Activated B cell treated with CpG ODN at 0.5 μM for 24 hours (primary cell): ENCODE data around the gene DLGAP3. TPM values are rescaled to one million over a fixed set of nuclear protein-coding genes. Genes with fewer than 3 reads are reported as not detected.
"Not testable (repeated sequence)": the region's sequence is repeated elsewhere in the genome, so short reads cannot be mapped to it uniquely, and the experiment has no call there.

ENCODE experiments used
- ATAC-seq: fragments of 200-7000 bp; cut with Tn5 transposase; one replicate; pipeline ENCODE4 v1.10.0; 2021; ENCODE audit warnings: low read depth, mild to moderate bottlenecking, moderate library complexity
- CTCF ChIA-PET: fragments of 350-600 bp; sonication (Branson Sonifier 250); formaldehyde crosslinking; loops from one replicate; lab custom pipeline; 2021; ENCODE audit warnings: antibody characterized with exemption; lab: Charles Lee
- POLR2A ChIA-PET: fragments of 350-600 bp; sonication (Branson Sonifier 250); formaldehyde crosslinking; loops from one replicate; lab custom pipeline; 2021; ENCODE audit warnings: antibody characterized with exemption; lab: Charles Lee
- DNase-seq: peaks from one replicate; pipeline ENCODE4 v3.0.0; 2022
- H3K27ac Mint-ChIP-seq: one replicate; pipeline ENCODE4 v1.8.0; 2020; ENCODE audit warnings: mixed read lengths
- H3K27me3 Mint-ChIP-seq: one replicate; pipeline ENCODE4 v1.8.0; 2021; ENCODE audit warnings: mixed read lengths
- H3K36me3 Mint-ChIP-seq: one replicate; pipeline ENCODE4 v1.8.0; 2021; ENCODE audit warnings: low read depth, mixed read lengths
- H3K4me1 Mint-ChIP-seq: one replicate; pipeline ENCODE4 v1.8.0; 2021; ENCODE audit warnings: mixed read lengths
- H3K4me3 Mint-ChIP-seq: one replicate; pipeline ENCODE4 v1.8.0; 2020; ENCODE audit warnings: mild to moderate bottlenecking, mixed read lengths
- H3K9me3 Mint-ChIP-seq: one replicate; pipeline ENCODE4 v1.8.0; 2020; ENCODE audit warnings: mixed read lengths
- intact Hi-C: fragments of 100-400 bp; cut with micrococcal nuclease; formaldehyde crosslinking; loops from one replicate; pipeline ENCODE4 v1.15.1; 2024
- total RNA-seq: library from RNA; stranded (reverse); gene quantifications from 2 replicates; pipeline ENCODE4 v1.2.3, GENCODE V29; 2022
- TF ChIP-seq, protein P1 (sequence below): fragments of 200-600 bp; IDR thresholded peaks from one replicate; pipeline ENCODE4 v1.8.0; 2022; ENCODE audit warnings: antibody characterized with exemption, mild to moderate bottlenecking

The DLGAP3 gene
- total RNA-seq, 1 donor from 2014 or later: 6.0 TPM

- Mint-ChIP-seq H3K4me3 (no peak overlapping the region), H3K27ac (no peak overlapping the region), H3K4me1 (no peaks in the 10 kb centered on the region), H3K27me3 (peaks cover 15% of the 10 kb centered on the region), H3K9me3 (peaks cover 1% of the 10 kb centered on the region), H3K36me3 (no peaks in the 10 kb centered on the region)
- ATAC-seq: no peak
- intact Hi-C loops: no loop called here
- ChIA-PET CTCF (no interaction called here), POLR2A (interaction anchor here (0.7 kb wide), 1 partner anchor 38 kb away, joined by 5 read pairs; no protein-coding TSS in a partner anchor)
- no peak for DNase-seq
- TF ChIP-seq, protein P1, sequence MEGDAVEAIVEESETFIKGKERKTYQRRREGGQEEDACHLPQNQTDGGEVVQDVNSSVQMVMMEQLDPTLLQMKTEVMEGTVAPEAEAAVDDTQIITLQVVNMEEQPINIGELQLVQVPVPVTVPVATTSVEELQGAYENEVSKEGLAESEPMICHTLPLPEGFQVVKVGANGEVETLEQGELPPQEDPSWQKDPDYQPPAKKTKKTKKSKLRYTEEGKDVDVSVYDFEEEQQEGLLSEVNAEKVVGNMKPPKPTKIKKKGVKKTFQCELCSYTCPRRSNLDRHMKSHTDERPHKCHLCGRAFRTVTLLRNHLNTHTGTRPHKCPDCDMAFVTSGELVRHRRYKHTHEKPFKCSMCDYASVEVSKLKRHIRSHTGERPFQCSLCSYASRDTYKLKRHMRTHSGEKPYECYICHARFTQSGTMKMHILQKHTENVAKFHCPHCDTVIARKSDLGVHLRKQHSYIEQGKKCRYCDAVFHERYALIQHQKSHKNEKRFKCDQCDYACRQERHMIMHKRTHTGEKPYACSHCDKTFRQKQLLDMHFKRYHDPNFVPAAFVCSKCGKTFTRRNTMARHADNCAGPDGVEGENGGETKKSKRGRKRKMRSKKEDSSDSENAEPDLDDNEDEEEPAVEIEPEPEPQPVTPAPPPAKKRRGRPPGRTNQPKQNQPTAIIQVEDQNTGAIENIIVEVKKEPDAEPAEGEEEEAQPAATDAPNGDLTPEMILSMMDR: no peak
Measured at GRCh38 chr1:34946211-34946610, 16.8 kb upstream of the DLGAP3 start.

DNA sequence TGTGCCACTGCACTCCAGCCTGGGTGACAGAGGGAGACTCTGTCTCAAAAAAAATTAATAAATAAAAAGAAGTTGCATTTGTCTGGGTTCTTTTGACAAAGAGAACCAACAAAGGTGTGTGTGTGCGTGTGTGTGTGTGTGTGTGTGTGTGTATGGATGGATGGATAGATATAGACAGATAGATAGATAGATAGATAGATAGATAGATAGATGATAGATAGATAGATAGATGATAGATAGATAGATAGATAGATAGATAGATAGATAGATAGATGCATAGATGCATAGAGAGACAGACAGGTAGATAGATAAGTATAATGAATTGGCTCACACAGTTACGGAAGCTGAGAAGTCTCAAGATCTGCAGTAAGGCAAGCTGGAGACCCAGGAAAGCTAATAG, 12.3 kb upstream of the DLGAP3 start:
- H3K9me3 Mint-ChIP-seq, H3K27ac Mint-ChIP-seq, CTCF ChIA-PET, DNase-seq, H3K4me3 Mint-ChIP-seq, POLR2A ChIA-PET, ATAC-seq, intact Hi-C loops, H3K4me1 Mint-ChIP-seq, H3K36me3 Mint-ChIP-seq: not testable (repeated sequence)
- peaks cover 16% of the 10 kb centered on the region for H3K27me3 Mint-ChIP-seq

DNA sequence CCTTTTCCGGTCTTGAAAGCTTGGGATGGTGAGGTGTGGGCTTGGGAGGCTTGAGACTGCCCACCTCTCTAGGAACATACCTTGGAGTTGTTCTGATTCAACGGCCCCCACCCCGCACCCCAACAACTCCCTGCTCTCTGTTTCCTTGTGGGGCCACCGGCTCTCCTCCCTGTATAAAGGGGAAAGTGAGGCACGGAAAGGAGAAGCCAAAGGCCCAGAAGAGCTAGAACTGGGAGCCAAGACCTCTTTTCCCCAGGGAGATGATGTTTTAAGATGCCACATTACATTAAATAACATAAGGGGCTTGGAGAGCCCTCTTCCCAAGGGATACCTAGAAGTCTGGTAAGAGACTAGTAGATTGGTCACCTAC, 1.2 kb upstream of the DLGAP3 start:
- intact Hi-C loops: no loop called here
- TF ChIP-seq, protein P1: no peak
- Mint-ChIP-seq H3K27me3 (peaks cover 5% of the 10 kb centered on the region), H3K9me3 (no peaks in the 10 kb centered on the region), H3K36me3 (no peaks in the 10 kb centered on the region), H3K27ac (no peak overlapping the region), H3K4me1 (peaks cover 12% of the 10 kb centered on the region), H3K4me3 (peak overlapping the region; percentile 63)
- no peak for DNase-seq
- no peak for ATAC-seq
- ChIA-PET POLR2A (no interaction called here), CTCF (no interaction called here)

DNA sequence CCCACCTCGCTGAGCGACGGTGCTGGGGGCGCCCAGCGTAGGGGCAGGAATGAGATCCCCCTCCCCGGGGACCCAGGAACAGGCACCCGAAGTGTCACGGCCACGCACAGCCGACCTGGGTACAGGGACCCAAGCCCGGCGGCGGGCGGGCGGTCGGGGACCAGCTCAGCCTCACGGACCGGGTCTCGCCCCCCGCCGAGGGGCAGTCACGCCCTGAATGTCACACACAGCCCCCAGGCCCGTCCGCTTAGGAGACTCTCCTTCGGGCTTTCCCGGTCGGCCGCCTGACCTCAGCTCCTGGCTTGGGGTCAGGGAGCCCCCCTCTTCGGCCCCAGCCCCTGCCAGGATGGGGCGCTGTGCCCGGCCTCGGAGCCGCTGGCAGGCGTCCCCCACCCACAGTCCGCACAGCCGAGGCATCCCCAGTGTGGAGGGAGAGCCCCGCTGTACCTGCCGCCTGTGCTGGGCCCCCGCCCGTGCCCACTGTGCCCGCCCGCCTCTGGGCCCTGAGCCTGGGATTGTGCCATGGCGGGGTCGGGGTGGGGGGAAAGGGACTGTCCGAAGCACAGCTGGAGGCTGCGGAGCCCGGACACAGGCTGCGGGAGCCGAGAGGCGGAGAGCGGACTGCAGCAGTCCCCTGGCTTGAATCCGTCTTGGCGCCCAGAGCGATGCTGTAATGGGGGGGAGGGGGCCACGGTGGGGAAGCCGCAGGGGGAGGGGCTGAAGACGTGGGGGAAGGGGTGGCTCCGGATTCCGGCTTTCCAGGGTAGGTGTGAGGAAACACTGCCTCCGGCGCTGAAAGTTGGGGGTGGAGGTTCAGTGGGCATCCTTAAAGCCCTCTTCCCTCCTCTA, 627 bp upstream of the DLGAP3 start:
- no peaks in the 10 kb centered on the region for H3K9me3 Mint-ChIP-seq
- TF ChIP-seq, protein P1: no peak
- no peaks in the 10 kb centered on the region for H3K36me3 Mint-ChIP-seq
- peak; percentile 25 for ATAC-seq
- CTCF ChIA-PET: interaction anchor here (1.0 kb wide), 1 partner anchor 64 kb away, joined by 3 read pairs; no protein-coding TSS in a partner anchor
- peak; percentile 26 for DNase-seq
- POLR2A ChIA-PET: interaction anchor here (0.8 to 1.5 kb wide), 3 partner anchors 53 to 262 kb away, joined by 3 read pairs; partner anchors contain the start of gene SFPQ
- H3K27me3 Mint-ChIP-seq: peaks cover 7% of the 10 kb centered on the region
- H3K4me3 Mint-ChIP-seq: peak overlapping the region; percentile 63
- H3K4me1 Mint-ChIP-seq: peaks cover 17% of the 10 kb centered on the region
- intact Hi-C loops: loop anchor here (5.0 kb wide), 1 partner anchor 52 kb away; no protein-coding TSS in a partner anchor
- no peak overlapping the region for H3K27ac Mint-ChIP-seq

DNA sequence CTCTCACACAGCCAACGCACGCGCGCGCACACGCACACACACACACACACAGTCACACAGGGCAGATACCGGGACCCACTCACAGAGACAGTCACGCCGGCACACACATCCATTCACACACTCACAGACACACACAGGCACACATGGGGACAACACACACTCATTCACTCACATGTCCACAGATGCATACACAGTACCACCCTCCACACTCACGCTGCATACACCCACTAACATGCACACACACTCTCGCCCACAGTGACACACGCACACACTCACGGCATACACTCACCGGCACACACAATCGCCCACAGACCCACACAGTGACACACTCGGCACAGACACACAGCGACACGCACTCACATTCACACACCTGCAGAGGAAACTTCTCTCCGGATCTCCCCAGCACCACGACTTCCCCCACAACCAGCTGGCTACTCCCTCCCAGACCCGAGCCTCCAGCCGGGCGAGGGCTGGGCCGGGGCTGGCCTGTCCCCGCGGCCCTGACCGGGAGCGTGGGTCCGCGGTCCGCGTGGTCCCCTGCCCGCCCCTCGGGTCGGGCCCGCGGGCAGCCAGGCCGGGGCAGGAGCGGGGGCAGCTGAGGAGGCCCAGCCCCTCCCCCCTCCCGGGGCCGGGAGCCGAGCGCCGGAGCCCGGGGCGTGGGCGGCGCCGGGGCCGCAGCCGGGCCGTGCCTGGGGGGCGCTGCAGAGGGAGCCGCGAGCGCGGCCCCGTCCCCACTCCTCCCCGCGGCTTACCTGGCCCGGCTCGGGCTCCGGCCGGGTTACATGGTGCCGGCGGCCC, 552 bp downstream of the DLGAP3 start:
- intact Hi-C loops: loop anchor here (5.0 kb wide), 1 partner anchor 53 kb away; no protein-coding TSS in a partner anchor
- Mint-ChIP-seq H3K27me3 (peaks cover 16% of the 10 kb centered on the region), H3K27ac (peak overlapping the region; percentile 8), H3K36me3 (no peaks in the 10 kb centered on the region), H3K4me3 (peak overlapping the region; percentile 85), H3K9me3 (no peaks in the 10 kb centered on the region), H3K4me1 (peaks cover 25% of the 10 kb centered on the region)
- ATAC-seq: peak; percentile 62
- TF ChIP-seq, protein P1: no peak
- peak; percentile 47 for DNase-seq
- CTCF ChIA-PET: interaction anchor here (1.0 kb wide), 1 partner anchor 63 kb away, joined by 3 read pairs; no protein-coding TSS in a partner anchor
- POLR2A ChIA-PET: interaction anchor here (1.5 to 1.6 kb wide), 2 partner anchors 10 to 264 kb away, joined by 3 to 8 read pairs; partner anchors contain the start of gene SFPQ
